ENCODE data around the gene EYS.

GRCh38 chr6:64103480-64103879 is 1603.5 kb downstream of the EYS start:
- no peak for TF ChIP-seq POLR2AphosphoS5 (IDR thresholded peaks at IDR 0.05; ENCODE audit: borderline replicate concordance, low read depth, low read length)
- no peak for TF ChIP-seq FOXP2 (optimal IDR thresholded peaks at IDR 0.05; ENCODE audit: control extremely low read depth, extremely low read length, insufficient read depth)
- TF ChIP-seq EZH2 (IDR thresholded peaks at IDR 0.05), result no peak

Measured in SK-N-MC (cell line).